GM10248 (cell line): Measurements from ENCODE around the gene COL11A2.

Source experiments
- CTCF ChIA-PET: fragments of 300-600 bp; sonication (Branson Sonifier 250); formaldehyde crosslinking; extraction: SDS; loops from one replicate; lab custom pipeline; 2021; ENCODE audit warnings: antibody characterized with exemption; lab: Yijun Ruan, JAX
- POLR2A ChIA-PET: fragments of 350-650 bp; sonication (Branson Sonifier 250); formaldehyde crosslinking; extraction: SDS; loops from one replicate; lab custom pipeline; 2020; ENCODE audit warnings: antibody characterized with exemption; lab: Yijun Ruan, JAX
- DNase-seq: peaks from one replicate; pipeline ENCODE4 v3.0.0; 2012; ENCODE audit errors: extremely low spot score
- CTCF ChIP-seq: IDR thresholded peaks from 2 replicates; pipeline ENCODE4 v1.5.1; 2012; ENCODE audit warnings: mild to moderate bottlenecking, low read depth; ENCODE audit errors: extremely low read depth, missing control alignments, control extremely low read depth

COL11A2 gene

GRCh38 chr6:33139596-33140206 is 52.6 kb downstream of the COL11A2 start:
- TF ChIP-seq CTCF: no peak
- CTCF ChIA-PET: interaction anchor here (0.9 to 9.4 kb wide), 6 partner anchors 10 to 108 kb away, joined by 3 to 89 read pairs (median 5); no protein-coding TSS in a partner anchor
- POLR2A ChIA-PET: no interaction called here
- DNase-seq: no peak

GRCh38 chr6:33136310-33136900 is 55.9 kb downstream of the COL11A2 start:
- POLR2A ChIA-PET: no interaction called here
- CTCF ChIA-PET: interaction anchor here (0.7 to 9.4 kb wide), 9 partner anchors 10 to 136 kb away, joined by 4 to 89 read pairs (median 5); no protein-coding TSS in a partner anchor
- no peak for TF ChIP-seq CTCF
- no peak for DNase-seq

- ChIA-PET CTCF (interaction anchor here (1.5 to 1.6 kb wide), 2 partner anchors 17 to 29 kb away, joined by 3 read pairs; no protein-coding TSS in a partner anchor), POLR2A (no interaction called here)
- no peak for DNase-seq
- TF ChIP-seq CTCF: no peak
Observed at GRCh38 chr6:33132081-33132524, 60.2 kb downstream of the COL11A2 start.

GRCh38 chr6:33128318-33128717 is 63.9 kb downstream of the COL11A2 start:
- ChIA-PET CTCF (interaction anchor here (1.0 to 9.1 kb wide), 12 partner anchors 9 to 120 kb away, joined by 3 to 89 read pairs (median 7); no protein-coding TSS in a partner anchor), POLR2A (no interaction called here)
- peak; percentile 52 for DNase-seq
- TF ChIP-seq CTCF: no peak

- peak; percentile 58 for TF ChIP-seq CTCF
- ChIA-PET POLR2A (no interaction called here), CTCF (interaction anchor here (0.6 to 9.1 kb wide), 32 partner anchors 8 to 369 kb away, joined by 3 to 89 read pairs (median 4); partner anchors contain the start of gene HLA-DOA)
- DNase-seq: peak; percentile 64
Observed at GRCh38 chr6:33126101-33126714, 66.1 kb downstream of the COL11A2 start.

GRCh38 chr6:33124947-33125346 is 67.3 kb downstream of the COL11A2 start:
- DNase-seq: no peak
- CTCF ChIA-PET: interaction anchor here (1.2 to 9.1 kb wide), 13 partner anchors 6 to 124 kb away, joined by 3 to 89 read pairs (median 14); no protein-coding TSS in a partner anchor
- no peak for TF ChIP-seq CTCF
- POLR2A ChIA-PET: no interaction called here
